ENCODE measurements around the gene FAM229A.
"Not testable (repeated sequence)": the region's sequence is repeated elsewhere in the genome, so short reads cannot be mapped to it uniquely, and the experiment has no call there.

The FAM229A gene, protein sequence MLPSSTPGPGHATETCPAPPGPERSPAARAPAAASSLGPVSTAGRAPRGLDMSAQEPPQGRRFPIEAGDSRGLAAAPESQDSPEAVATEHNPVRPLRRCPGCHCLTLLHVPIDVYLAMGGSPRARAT

DNA sequence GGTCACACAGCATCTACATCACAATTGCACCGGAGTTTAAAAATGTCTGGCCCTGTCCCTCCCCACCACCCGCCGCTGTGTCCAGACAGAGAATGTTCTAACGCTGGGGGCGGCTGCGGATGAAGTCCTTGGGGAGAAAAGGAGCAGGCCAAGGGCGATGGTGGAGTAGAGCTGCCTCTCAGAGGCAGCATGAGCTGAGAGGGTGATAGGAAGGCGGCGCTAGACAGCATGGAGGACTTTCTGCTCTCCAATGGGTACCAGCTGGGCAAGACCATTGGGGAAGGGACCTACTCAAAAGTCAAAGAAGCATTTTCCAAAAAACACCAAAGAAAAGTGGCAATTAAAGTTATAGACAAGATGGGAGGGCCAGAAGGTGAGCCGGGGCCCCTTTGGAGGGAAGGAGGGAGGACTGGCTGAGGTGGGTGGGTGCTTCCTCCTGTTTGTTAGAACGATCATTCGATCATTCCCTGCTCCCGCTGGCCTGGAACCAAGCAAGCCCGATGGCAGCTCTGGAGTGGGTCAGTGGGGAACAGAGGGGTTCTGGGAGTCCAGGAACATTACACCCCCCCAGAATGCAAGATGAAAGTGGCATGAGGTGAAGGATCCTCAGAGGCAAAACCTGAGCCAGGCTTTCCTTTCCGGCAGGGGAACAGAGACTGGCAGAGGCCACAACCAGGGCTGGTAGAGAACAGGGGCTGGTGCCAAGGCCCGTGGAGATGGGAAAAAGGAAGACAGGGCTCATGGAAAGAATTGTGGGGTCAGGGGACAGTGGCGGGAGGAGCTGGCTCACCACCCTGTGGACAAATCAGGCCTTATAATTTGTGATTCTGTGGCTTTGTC lies at the start of gene FAM229A, which contains the start of gene TSSK3:
TSS of gene FAM229A (minus strand) at position 12 of the 840 bp plus-strand sequence. CDS start 394 bp downstream, outside the sequence.
TSS of gene TSSK3 (plus strand) at position 66 of the 840 bp plus-strand sequence. CDS start at position 229, 163 bp downstream.
- no peak for DNase-seq

DNA sequence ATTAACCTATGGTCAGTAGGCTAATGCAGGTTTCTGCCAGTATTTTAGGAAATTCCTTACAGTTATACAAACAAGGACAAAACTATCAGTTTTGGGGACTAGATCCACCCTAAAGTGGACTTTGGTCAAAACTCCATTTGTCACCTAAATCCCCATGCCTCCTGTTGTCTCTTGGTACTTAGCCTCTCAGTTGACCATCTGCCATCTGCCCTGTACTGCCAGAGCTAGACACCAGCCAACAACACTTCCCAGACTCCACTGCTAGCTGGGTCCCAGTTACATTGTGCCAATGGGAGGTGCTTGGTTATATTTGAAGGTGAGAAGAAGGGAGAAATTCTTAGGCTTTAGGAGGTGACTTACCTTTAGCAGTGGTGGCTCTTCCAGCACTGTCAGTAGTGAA lies 49.0 kb upstream of the FAM229A start:
- no peak for DNase-seq

DNA sequence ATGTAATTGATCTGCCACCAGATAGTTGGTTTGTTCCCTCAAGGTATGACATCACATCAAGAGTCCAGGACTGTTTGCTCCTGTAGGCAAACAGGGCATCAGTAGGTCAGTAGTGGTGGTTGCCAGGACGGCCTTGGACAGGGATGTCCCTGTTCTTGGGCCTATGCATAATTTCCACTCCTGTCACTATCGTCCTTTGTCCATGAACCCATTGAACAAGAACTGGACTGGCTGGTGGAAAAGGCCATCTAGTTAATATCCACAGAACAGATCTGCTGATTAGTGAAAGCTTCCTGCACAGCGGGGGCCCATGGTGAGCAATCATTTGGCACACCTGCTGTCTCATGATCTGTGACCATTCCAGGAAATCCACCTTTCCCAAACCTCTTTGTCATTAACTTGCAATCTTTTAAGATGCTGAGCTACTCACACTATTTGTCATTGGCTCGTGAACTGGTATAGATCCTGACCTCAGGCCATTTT lies 44.4 kb upstream of the FAM229A start:
- DNase-seq, result no peak

DNA sequence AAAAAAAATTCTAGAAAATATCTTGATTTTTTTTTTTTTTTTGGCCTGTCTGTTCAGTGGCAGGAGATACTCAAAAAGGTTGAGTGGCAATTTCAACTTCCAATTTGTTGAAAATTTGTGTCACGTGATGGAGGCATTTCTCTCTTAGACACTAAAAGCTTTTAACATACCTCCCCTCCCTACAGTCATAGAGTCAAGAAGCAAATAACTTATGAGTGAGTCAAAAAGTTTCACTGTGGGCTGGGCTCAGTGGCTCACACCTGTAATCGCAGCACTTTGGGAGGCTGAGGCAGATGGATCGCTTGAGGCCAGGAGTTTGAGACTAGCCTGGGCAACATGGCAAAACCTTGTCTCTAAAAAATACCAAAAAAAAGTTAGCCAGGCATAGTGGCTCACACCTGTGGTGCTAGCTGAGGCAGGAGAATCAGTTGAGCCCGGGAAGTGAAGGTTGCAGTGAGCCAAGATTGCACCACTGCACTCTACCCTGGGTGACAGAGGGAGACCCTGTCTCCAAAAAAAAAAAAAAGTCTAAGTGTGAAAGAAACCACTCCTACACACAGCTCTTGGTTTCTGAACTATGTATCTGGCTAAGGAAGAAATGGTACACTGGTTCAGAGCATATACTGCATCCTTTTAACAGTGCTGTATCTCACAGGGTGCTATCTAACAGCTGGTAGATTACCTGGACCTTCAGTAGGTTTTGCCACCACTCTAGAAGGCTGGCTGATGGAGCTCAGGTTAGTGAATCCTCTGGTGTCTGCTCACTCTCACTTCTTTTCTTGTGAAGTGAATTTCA lies 43.6 kb upstream of the FAM229A start:
- no peak for DNase-seq

DNA sequence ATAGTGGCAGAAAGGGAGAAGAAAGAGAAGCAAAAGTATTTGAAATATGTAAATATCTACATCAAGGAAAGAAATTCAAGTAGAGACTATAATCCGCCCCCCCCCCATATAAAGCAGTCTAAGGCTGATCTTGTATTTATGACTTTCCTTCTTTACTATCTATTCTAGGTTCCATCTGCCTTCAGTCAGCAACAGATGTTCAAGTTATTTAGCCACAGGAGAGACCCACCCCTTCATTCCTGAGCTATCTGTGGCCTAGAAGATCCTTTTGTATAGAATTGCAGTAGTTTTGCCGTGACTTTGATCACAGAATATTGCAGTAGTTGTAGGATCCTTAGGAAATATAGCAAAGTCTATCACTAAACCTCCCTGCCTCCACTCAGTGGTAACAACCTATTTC lies 42.7 kb upstream of the FAM229A start:
- no peak for DNase-seq

DNA sequence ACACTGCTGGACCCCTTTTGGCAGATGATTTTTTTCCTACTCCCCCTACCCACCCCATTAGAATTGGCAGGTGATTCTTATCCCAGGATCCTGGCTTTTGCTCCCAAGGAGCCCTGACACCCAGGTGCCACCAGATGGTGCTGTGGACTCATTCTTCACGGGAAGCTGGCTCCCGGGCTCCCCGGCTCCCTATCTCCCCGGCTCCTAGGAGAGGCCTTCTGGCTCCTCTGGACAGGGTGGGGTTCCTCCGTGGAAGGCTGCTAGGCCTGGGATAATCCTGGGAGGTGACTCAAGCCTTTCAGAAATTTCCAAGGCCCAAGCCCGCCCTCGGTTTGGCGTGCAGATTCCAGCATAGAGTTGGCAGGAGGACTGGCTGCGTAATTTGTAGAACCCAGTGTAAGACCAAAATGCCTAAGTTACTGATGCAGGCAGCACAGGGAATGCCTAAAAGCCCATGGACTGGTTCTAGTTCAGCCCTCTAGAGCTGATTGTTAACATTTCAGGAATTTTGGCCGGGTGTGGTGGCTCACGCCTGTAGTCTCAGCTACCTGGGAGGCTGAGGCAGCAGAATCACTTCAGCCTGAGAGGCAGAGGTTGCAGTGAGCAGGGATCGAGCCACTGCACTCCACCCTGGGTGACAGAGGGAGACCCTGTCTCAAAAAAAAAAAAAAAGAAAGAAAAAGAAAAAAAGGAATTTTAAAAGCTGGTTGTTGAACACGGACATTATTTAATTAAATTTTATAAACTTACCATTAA lies 38.8 kb upstream of the FAM229A start:
- peak; percentile 27 to 52 for DNase-seq

DNA sequence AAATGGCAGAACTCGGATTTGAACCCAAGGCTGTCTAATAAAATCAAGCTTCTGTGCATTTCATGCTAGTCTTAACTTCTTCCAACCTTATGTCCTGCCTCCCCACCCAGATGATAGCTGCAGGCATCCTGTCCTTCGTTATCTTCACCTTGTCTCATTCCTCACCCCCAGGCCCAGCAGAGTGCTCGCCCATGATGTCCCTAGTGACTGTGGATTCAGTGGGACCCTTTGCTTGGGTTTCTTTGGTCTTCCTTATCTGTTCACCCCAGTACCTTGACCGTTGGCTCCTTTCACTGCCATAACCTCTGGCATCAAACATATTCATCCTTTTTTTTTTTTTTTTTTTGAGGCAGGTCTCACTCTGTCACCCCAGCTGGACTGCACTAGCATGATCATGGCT lies 37.6 kb upstream of the FAM229A start:
- DNase-seq, result no peak

DNA sequence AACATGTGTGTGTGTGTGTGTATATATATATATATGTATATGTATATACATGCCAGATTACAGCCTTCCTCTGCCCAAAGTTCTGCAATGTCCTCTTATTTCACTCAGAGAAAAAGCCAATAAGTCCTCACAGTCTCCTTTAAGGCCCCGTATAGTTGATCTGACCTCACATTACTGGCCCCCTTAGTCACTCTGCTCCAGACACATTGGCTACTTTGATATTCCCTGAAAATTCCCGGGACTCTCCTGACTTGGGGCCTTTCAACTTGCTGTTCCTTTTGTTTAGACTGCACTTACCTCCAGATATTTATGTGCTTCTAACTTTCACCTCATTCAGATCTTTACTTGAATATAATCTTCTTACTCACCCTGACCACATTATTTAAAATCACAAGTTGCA lies 36.1 kb upstream of the FAM229A start:
- no peak for DNase-seq

DNA sequence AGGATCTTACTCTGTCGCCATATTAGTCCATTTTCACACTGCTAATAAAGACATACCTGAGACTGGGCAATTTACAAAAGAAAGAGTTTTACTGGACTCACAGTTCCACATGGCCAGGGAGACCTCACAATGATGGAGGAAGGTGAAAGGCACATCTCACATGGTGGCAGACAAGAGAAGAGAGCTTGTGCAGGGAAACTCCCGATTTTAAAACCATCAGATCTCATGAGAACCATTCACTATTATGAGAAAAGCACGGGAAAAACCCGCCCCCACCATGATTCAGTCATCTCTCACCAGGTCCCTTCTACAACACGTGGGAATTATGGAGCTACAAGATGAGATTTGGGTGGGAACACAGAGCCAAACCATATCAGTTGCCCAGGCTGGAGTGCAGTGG lies 34.2 kb upstream of the FAM229A start:
- DNase-seq, result not testable (repeated sequence)

DNA sequence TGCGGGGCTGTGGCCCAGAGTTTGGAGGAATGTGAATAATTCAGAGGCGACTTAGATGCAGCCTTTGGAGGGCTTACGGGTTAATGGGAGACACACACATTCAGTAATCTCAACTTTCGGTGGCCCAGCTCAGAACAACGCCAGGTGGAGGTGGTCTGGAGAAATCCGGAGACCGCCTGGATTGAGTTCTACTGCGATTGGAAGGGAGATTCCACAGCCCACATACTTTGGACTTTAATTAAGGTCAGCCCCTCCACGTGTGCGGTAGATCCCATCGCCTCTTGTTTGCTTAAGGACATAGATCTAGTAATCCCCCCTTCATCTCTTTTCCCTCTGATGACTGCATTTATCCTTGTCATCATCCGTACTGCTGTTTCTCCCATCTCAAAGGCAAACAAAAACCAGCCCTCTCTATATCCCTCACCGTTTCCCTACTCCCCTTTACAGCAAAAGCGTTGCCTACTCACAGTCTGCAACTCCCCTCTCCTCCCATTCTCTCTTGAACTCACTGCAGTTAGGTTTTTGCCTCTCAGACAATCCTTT lies 32.7 kb upstream of the FAM229A start:
- no peak for DNase-seq

DNA sequence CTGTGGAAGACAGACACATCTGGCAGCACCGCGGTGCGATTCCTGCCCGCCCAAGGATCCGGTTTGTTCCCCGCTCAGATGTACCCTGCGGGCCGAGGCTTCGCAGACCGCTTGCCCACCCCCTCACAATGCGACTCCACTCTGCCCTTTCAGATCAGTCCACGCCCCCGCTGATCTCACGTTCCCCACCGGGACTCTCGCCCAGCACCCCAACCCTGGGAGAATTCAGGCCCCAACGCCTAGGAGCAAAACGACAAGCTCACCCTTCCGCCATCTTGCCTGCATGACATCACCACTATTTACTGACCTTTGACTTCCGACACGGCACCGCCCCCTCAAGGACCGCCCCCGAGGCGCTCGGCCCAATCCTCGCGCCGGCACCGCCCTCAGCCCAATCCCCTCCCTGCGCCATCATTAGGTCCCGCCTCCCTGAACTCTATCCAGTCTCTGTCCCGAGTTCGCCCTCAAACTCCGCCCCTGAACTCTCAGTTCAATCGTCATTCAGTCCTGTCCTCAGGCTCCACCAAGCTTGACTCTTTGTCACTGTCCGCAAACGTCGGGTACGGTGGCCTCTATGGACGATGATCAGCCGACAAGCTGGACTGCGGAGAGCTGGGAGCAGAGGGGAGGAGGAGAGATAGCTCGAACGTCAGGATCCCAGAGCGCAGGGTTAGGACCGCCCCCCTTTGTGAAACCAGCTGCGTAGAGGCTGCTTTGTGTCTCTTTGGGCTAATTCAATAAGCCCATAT lies 32.0 kb upstream of the FAM229A start, which contains the start of gene BSDC1:
TSS of gene BSDC1 (minus strand) at position 301 of the 749 bp plus-strand sequence. CDS start at position 274, 27 bp downstream.
- peak; percentile 96 for DNase-seq

DNA sequence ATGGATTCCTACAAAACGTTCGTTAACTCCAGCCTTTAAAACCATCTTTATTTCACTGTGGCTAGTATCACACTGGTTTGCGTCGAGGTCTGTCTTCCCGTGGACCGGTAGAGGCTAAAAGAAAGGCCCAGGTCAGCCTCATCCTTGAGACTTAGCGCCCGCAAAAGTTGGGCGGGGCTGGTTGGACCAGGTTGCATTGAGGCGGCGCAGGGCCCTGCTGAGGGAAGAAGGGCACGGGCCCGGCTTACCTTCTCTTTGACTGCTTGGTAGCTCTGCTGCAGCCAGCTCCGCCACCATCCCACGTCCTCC lies 31.5 kb upstream of the FAM229A start:
- peak in 1 of 2 experiments; percentile 34 for DNase-seq

DNA sequence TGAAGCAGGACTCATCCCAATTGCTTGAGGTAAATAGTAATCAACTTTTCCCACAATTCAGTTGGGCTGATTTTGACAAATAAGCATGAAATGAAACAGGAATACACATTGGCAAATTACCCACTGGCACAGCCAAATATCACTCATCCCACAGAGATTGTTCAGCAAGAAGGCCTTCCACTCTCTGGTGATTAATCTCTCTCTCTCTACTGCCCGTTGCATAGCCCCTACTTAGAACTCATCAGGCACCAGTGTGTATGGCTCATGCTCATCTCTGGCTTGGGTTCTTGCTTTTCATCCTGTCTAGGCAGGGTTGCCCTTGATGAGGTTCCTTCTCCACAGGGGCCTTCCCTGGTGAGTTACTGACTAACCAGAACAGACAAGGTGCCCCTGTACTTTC lies 30.9 kb upstream of the FAM229A start:
- DNase-seq, result no peak

DNA sequence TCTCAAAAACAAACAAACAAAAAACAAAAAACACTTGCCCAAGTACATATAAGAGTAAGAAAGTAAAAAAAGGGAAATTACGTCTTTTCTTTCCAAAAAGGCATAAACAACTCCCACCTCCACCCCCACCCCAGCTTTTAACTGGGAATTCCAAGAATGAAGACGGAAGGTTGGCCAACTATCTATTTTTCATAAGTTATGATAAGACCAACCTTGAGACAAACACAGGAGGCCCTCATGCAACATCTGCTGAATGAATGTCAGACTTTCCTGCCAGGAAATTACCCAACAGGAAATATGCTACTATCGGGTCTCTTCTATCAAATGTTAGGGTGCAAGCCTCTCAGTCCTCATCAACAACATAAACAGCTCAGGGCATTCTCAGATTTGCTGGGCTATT lies 30.0 kb upstream of the FAM229A start:
- no peak for DNase-seq

DNA sequence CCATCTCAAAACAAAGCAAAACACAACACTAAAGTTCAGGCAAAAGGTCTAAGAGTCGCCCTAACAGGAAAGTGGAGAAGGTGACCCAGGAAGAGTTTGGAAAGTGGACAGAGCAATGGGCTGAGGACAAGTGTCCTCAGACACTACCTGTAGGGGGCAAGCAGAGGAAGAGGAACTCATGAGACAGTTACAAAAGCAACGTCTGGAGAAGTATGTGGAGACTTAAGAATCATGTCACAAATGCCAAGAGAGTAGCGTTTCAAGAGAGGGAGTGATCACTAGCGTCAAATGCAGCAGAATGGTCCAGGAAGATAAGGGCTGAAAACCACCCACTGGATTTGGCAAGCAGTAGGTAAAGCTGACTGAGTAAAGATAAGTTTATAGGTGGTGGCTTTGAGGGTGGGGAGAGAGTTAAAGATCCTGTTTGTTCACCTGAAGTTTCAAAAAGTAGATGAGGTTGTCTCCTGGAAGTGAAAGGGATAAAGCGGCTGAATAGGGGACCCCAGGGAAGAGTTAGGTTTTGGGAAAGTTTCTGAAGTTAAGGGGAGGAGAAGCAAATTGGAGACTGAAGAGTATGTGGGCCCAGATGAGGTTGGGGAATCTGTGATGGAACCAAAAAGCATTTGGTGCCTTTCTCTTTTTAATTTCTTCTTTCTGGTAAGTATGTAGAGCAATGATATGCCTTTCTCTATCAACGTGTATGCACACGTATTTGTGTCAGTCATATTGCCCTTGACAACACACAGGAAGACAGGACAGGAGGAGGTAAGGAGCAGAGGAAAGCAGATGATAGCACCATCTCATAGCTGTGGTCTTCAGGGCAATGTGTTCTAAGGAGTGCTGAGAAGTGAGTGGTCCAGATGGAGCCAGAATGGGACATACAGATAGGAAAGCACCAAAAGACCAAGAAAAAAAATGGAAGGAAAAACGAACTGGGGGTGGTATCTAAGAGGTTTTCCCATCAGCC lies 28.9 kb upstream of the FAM229A start:
- no peak for DNase-seq

DNA sequence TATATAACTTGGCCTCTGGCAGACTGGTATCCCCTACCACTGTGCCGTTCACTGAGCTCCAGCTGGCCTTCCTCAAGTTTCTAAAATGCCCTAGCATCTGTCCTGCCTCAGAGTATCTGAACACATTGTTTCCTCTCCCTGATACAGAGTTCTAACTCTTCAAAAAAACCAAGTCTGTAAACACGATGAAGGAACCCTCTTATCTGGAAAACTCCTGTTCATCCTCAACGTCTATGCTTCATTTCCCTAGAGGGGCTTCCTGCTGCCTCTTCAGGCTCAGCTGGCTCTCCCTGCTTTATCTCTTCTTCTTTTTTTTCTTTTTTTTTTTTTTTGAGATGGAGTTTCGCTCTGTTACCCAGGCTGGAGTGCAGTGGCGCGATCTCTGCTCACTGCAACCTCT lies 26.4 kb upstream of the FAM229A start:
- no peak for DNase-seq

DNA sequence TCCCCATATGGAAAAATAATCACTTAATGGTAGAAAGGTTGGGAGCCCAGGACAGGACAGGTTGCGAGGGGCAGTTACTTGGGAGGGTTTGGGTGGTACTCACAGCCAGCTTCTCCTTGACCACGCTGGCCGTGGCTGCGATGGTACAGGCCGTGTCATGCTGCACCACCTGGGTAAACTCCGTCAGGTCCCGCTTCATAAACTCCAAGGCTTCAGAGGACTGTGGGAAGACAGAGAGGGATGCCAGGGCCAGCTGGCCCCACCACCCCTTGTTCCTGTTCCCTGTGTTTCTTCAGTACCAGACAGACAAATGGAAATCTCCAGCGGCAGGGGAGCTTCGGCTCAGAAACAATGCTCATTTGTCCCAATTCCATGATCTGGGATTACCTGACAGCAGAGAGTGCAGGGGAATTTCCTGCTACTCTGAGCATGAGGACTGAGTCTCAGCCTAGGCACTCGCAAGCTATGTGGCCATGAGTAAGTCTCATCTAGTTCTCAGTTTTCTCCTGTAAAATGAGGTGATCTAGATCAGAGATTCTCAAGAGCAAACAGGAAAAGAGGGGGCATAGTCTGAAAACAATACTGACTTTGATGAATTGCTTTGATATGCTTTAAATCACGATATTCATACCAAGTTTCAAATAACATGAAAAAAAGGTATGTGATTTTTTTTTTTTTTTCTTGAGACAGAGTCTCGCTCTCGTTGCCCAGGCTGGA lies 24.5 kb upstream of the FAM229A start:
- DNase-seq, result no peak

DNA sequence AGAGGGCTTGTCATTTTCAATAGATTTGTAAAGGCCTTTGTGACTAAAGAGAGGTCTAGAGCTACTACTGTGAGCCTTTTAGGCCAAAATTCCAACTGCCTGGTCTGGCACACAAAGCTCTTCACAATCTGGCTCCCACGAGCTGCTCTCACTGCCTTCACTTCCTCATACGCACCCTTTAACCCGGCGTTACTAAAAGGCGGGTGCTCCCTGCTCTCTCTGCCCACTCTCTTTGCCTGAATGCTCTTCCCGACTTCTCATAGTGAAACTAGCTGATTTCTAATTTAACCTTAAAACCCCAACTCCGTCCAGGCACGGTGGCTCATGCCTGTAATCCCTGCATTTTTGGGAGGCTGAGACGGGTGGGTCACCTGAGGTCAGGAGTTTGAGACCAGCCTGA lies 17.8 kb upstream of the FAM229A start:
- DNase-seq, result no peak

DNA sequence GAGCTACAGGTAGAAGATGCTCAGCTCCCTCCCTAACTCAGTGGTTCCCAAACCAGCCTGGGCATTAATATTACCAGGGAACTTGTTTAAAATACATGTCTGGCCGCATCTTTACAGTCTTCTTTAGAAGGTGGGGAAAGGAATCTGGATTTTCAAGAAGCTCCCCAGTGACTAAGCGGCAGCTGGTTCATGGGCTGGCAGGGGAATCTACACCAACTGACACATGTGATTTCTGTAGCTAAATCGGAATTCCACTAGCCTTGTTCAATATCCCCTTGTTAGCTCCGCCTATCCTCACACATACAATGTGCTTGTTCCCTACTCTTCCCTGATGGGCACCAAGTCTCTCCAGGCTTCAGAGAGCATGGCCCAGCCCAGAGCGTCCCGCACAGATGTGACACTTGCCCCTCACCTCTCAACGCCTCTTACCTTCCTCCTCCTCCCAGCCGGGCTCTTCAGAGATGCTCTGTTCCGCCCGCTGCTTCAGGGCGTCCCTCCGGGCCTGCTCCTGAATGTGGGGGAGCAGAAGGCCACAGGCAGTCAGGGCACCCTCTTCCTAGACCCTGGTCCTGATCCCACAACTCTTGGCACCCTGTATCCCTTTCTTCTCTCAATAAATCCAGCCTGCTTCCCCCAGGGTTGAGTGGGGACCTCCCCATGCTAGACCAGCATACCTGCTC lies 15.4 kb upstream of the FAM229A start:
- DNase-seq, result no peak

All from stimulated activated CD4-positive, alpha-beta T cell treated with anti-CD3 and anti-CD28 coated beads, Interleukin-4, amount 100 ng/mL, for 4 hours (primary cell).